Measurements from ENCODE around the gene RASA3. TPM values are rescaled to one million over a fixed set of nuclear protein-coding genes. Genes with fewer than 3 reads are reported as not detected.

RASA3 gene
- total RNA-seq, 1 experiment from 2014 or later, result 18.6 TPM

DNA sequence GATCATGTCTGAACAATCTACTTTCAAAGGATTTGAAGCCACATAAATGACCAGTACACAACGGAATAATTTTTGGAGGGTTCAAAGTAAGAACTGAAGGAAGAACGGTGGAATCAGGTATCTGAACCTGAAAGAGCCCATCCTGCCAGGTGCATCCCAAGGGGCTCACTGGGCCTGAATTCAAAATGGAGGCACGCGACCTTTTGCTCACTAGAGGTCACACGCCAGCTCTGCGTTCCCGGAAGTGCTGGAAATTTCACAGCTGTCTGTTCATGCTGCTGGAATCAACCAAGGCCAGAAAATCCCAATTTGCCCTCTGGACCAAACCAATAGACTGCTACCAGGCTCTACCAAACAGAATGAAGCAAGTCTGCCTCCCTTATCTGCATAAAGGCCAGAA is 4.2 kb upstream of the RASA3 start:
- DNase-seq (ENCODE audit: low read depth, low spot score), result no peak
- TF ChIP-seq JUND (IDR thresholded peaks at IDR 0.05) (no peak), ELF1 (IDR thresholded peaks at IDR 0.05; ENCODE audit: borderline replicate concordance, low read depth) (no peak), ZFX (IDR thresholded peaks at IDR 0.05) (no peak), FOSL1 (IDR thresholded peaks at IDR 0.05; ENCODE audit: low read depth) (no peak), EZH2phosphoT487 (IDR thresholded peaks at IDR 0.05; ENCODE audit: borderline replicate concordance) (no peak), ZNF274 (IDR thresholded peaks at IDR 0.05; ENCODE audit: low read depth, low read length) (no peak), SIN3A (IDR thresholded peaks at IDR 0.05; ENCODE audit: low read depth) (no peak), CBX3 (IDR thresholded peaks at IDR 0.05; ENCODE audit: low read depth) (no peak), TCF7L2 (IDR thresholded peaks at IDR 0.05; ENCODE audit: borderline replicate concordance, extremely low read depth, insufficient read depth, insufficient read length) (no peak), RAD21 (IDR thresholded peaks at IDR 0.05; ENCODE audit: low read depth) (no peak)
- TF ChIP-seq, protein P1, sequence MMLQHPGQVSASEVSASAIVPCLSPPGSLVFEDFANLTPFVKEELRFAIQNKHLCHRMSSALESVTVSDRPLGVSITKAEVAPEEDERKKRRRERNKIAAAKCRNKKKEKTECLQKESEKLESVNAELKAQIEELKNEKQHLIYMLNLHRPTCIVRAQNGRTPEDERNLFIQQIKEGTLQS (IDR thresholded peaks at IDR 0.05), result no peak
- TF ChIP-seq, protein P2, sequence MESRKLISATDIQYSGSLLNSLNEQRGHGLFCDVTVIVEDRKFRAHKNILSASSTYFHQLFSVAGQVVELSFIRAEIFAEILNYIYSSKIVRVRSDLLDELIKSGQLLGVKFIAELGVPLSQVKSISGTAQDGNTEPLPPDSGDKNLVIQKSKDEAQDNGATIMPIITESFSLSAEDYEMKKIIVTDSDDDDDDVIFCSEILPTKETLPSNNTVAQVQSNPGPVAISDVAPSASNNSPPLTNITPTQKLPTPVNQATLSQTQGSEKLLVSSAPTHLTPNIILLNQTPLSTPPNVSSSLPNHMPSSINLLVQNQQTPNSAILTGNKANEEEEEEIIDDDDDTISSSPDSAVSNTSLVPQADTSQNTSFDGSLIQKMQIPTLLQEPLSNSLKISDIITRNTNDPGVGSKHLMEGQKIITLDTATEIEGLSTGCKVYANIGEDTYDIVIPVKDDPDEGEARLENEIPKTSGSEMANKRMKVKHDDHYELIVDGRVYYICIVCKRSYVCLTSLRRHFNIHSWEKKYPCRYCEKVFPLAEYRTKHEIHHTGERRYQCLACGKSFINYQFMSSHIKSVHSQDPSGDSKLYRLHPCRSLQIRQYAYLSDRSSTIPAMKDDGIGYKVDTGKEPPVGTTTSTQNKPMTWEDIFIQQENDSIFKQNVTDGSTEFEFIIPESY (IDR thresholded peaks at IDR 0.05; ENCODE audit: extremely low read depth, insufficient replicate concordance, low read length), result no peak

More for the DNA sequence above, 4.2 kb upstream of the RASA3 start:
- intact Hi-C loops (cut with micrococcal nuclease), result no loop called here
- Histone ChIP-seq H3K79me2 (ENCODE audit: insufficient read depth, low read length) (peaks cover 5% of the 10 kb centered on the region; the same call in 1 of the 2 replicates), H2AFZ (ENCODE audit: low read depth, low read length, poor library complexity, severe bottlenecking) (no peak overlapping the region), H4K20me1 (ENCODE audit: insufficient read depth) (no peaks in the 10 kb centered on the region), H3K9me2 (ENCODE audit: insufficient read depth) (no peaks in the 10 kb centered on the region), H3K9me3 (ENCODE audit: control insufficient read depth in 1 of 2, insufficient read depth in 1 of 2, low read depth in 1 of 2, low read length in 2 of 2) (no peaks in the 10 kb centered on the region), H3K36me3 (ENCODE audit: control insufficient read depth in 1 of 2, insufficient read depth in 2 of 2, low read length in 2 of 2) (no peaks in the 10 kb centered on the region), H3K27me3 (ENCODE audit: insufficient read depth, low read length) (no peaks in the 10 kb centered on the region), H3K27ac (ENCODE audit: low read depth, low read length) (no peak overlapping the region), H3K4me1 (ENCODE audit: control insufficient read depth in 1 of 2, insufficient read depth in 2 of 2, low read length in 2 of 2) (peaks cover 0 to 1% of the 10 kb centered on the region in 2 experiments; a peak in 1 of 4 replicates), H3K9ac (ENCODE audit: low read length) (no peak overlapping the region), H3K4me2 (ENCODE audit: low read length) (no peak overlapping the region), H3K4me3 (replicated peaks in 1 of 2; ENCODE audit: low read depth in 1 of 2, low read length in 2 of 2) (no peak overlapping the region)
- ChIA-PET CTCF (no interaction called here), RAD21 (ENCODE audit: low non-redundant PET in 1 of 2, low total read pairs in 2 of 2, uncharacterized antibody in 2 of 2, unreplicated experiment in 2 of 2) (no interaction called here), POLR2A (no interaction called here)
- BruUV-seq (replicated peaks), result no TSS peak
- no peak for ATAC-seq

Measured in HCT116 (cell line).